ENCODE data around the gene RSBN1L.
"Not testable (repeated sequence)": the region's sequence is repeated elsewhere in the genome, so short reads cannot be mapped to it uniquely, and the experiment has no call there.

The RSBN1L gene

GRCh38 chr7:77710861-77711260, 14.6 kb downstream of the RSBN1L start:
- no peak for DNase-seq (ENCODE audit: low read depth)
- TF ChIP-seq, protein P1, sequence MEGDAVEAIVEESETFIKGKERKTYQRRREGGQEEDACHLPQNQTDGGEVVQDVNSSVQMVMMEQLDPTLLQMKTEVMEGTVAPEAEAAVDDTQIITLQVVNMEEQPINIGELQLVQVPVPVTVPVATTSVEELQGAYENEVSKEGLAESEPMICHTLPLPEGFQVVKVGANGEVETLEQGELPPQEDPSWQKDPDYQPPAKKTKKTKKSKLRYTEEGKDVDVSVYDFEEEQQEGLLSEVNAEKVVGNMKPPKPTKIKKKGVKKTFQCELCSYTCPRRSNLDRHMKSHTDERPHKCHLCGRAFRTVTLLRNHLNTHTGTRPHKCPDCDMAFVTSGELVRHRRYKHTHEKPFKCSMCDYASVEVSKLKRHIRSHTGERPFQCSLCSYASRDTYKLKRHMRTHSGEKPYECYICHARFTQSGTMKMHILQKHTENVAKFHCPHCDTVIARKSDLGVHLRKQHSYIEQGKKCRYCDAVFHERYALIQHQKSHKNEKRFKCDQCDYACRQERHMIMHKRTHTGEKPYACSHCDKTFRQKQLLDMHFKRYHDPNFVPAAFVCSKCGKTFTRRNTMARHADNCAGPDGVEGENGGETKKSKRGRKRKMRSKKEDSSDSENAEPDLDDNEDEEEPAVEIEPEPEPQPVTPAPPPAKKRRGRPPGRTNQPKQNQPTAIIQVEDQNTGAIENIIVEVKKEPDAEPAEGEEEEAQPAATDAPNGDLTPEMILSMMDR (conservative IDR thresholded peaks at IDR 0.05; ENCODE audit: low read length), result no peak
- H3K4me3 ChIP-seq (ENCODE audit: low read length), result no peak overlapping the region

- no peak overlapping the region for H3K4me3 ChIP-seq (ENCODE audit: low read length)
- no peak for DNase-seq (ENCODE audit: low read depth)
- TF ChIP-seq, protein P1 (conservative IDR thresholded peaks at IDR 0.05; ENCODE audit: low read length), result no peak
Measured at GRCh38 chr7:77714195-77714594, 17.9 kb downstream of the RSBN1L start.

DNA sequence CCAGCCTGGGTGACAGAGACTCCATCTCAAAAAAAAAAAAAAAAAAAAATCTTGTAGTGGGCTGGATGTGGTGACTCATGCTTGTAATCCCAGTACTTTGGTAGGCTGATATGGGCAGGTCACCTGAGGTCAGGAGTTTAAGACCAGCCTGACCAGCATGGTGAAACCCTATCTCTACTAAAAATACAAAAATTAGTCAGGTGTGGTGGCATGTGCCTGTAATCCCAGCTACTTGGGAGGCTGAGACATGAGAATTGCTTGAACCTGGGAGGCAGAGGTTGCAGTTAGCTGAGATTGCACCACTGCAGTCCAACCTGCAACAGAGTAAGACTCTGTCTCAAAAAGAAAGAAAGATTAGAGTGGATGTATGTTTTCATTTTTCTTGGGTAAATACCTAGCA, 18.7 kb downstream of the RSBN1L start:
- not testable (repeated sequence) for DNase-seq (ENCODE audit: low read depth); H3K4me3 ChIP-seq (ENCODE audit: low read length)

DNA sequence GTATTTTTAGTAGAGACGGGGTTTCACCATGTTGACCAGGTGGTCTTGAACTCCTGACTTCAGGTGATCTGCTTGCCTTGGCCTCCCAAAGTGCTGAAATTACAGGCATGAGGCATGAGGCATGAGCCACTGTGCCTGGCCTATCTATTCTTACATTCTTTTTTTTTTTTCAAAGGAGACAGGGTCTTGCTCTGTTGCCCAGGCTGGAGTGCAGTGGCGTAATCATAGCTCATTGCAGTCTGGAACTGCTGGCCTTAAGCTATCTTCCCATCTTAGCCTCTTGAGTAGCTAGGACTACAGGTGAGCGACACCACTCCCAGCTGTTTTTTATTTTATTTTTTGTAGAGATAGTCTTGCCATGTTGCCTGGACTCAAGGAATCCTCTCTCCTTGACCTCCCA, 20.5 kb downstream of the RSBN1L start:
- TF ChIP-seq, protein P1 (conservative IDR thresholded peaks at IDR 0.05; ENCODE audit: low read length), result no peak
- H3K4me3 ChIP-seq (ENCODE audit: low read length), result no peak overlapping the region
- no peak for DNase-seq (ENCODE audit: low read depth)

DNA sequence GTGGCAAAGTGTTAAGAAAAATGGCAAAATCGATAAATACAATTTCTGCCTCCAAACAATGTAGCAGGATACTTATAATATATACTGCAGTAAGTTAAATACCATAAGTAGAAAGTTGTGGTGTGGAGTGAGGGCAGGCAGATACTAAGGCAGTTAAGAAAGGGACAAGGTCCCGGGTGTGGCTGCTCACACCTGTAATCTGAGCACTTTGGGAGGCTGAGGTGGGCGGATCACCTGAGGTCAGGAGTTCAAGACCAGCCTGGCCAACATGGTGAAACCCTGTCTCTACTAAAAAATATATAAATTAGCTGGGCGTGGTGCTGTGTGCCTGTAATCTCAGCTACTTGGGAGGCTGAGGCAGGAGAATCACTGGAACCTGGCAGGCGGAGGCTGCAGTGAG, 21.3 kb downstream of the RSBN1L start:
- not testable (repeated sequence) for DNase-seq (ENCODE audit: low read depth); H3K4me3 ChIP-seq (ENCODE audit: low read length)

DNA sequence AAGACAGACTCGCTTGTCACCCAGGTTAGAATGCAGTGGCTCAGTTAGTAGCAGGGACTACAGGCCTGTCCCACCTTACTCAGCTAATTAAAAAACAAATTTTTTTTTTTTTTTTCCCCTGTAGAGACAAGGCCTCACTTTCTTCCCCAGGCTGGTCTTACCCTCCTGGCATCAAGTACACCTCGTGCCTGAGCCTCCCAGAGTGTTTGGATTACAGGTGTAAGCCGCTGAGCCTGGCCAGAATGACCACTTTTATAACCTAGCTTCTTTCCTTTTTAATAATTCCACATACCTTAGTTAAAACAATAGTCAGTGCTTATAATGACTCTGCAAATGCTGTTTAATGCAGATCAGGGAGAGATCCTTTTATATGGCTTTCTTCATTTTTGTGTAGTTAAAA, 31.3 kb downstream of the RSBN1L start:
- H3K4me3 ChIP-seq (ENCODE audit: low read length), result no peak overlapping the region
- TF ChIP-seq, protein P1 (conservative IDR thresholded peaks at IDR 0.05; ENCODE audit: low read length), result no peak
- no peak for DNase-seq (ENCODE audit: low read depth)

DNA sequence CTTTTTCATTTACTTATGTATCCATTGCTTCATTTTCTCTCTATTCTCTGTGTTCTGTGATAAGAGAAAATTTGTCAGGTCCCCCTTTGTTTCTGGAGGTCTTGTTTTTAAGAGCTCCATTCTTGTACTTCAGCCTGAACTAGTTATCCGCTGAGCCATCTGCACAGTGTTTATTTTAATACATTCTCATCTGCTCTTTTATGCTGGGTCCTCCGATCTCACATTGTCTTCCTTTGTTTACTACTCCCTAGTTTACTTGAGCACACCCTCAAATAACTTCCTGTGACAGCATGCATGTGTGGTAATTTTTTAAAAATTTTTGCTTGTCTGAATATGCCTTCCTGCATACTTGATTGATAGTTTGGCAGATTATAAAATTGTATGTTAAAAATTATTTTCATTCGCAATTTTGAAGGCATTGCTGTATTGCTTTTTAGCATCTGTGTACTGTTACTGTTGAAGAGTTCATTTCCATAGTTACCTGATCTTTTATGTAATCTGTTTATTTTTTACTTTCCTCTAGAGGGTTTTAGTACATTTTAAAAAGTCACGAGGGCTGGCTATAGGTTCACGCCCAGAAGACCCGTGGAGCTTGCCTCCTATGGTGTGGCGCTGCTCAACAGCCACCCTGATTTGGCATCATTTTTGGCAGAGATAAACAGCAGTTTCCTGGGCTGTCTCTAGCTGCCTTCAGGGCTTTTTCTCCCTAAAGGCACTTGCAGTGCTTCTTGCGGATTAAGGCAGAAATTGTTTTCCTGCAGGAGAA, 31.9 kb downstream of the RSBN1L start:
- peak; percentile 35 for DNase-seq (ENCODE audit: low read depth)
- TF ChIP-seq, protein P1 (conservative IDR thresholded peaks at IDR 0.05; ENCODE audit: low read length), result no peak
- H3K4me3 ChIP-seq (ENCODE audit: low read length), result peak overlapping the region; percentile 16

- H3K4me3 ChIP-seq (ENCODE audit: low read length), result no peak overlapping the region
- no peak for DNase-seq (ENCODE audit: low read depth)
- TF ChIP-seq, protein P1 (conservative IDR thresholded peaks at IDR 0.05; ENCODE audit: low read length), result no peak
Measured at GRCh38 chr7:77729574-77730348, 33.5 kb downstream of the RSBN1L start.
